Measurements from ENCODE around the gene DISC1.
A peak's percentile ranks its signal among the peaks of the same experiment; 100 is the strongest.
"Not testable (repeated sequence)": the region's sequence is repeated elsewhere in the genome, so short reads cannot be mapped to it uniquely, and the experiment has no call there.

Gene DISC1

GRCh38 chr1:231626535-231626950 lies at the start of gene DISC1:
Gene DISC1 (plus strand): TSS chr1:231626790. CDS start chr1:231626868, 78 bp downstream.
- DNase-seq (ENCODE audit: low spot score): peak; percentile 42

GRCh38 chr1:231576804-231577718 lies 49.5 kb upstream of the DISC1 start:
- no peak for DNase-seq (ENCODE audit: low spot score)

GRCh38 chr1:231580874-231581273 lies 45.7 kb upstream of the DISC1 start:
- no peak for DNase-seq (ENCODE audit: low spot score)

GRCh38 chr1:231581859-231582258 lies 44.7 kb upstream of the DISC1 start:
- no peak for DNase-seq (ENCODE audit: low spot score)

GRCh38 chr1:231583376-231583775 lies 43.2 kb upstream of the DISC1 start:
- DNase-seq (ENCODE audit: low spot score): no peak

- DNase-seq (ENCODE audit: low spot score): no peak
Observed at GRCh38 chr1:231584117-231584516, 42.5 kb upstream of the DISC1 start.

GRCh38 chr1:231584921-231585320 lies 41.7 kb upstream of the DISC1 start:
- DNase-seq (ENCODE audit: low spot score): no peak

GRCh38 chr1:231590453-231591198 lies 36.0 kb upstream of the DISC1 start:
- peak; percentile 24 for DNase-seq (ENCODE audit: low spot score)

GRCh38 chr1:231591466-231591865 lies 35.1 kb upstream of the DISC1 start:
- DNase-seq (ENCODE audit: low spot score): no peak

GRCh38 chr1:231592809-231593208 lies 33.8 kb upstream of the DISC1 start:
- no peak for DNase-seq (ENCODE audit: low spot score)

GRCh38 chr1:231593264-231593663 lies 33.3 kb upstream of the DISC1 start:
- not testable (repeated sequence) for DNase-seq (ENCODE audit: low spot score)

GRCh38 chr1:231594123-231594522 lies 32.5 kb upstream of the DISC1 start:
- no peak for DNase-seq (ENCODE audit: low spot score)

- DNase-seq (ENCODE audit: low spot score): no peak
Observed at GRCh38 chr1:231594749-231595148, 31.8 kb upstream of the DISC1 start.

GRCh38 chr1:231596337-231596791 lies 30.2 kb upstream of the DISC1 start:
- no peak for DNase-seq (ENCODE audit: low spot score)

- no peak for DNase-seq (ENCODE audit: low spot score)
Observed at GRCh38 chr1:231597971-231598370, 28.6 kb upstream of the DISC1 start.

- DNase-seq (ENCODE audit: low spot score): no peak
Observed at GRCh38 chr1:231600458-231600976, 26.1 kb upstream of the DISC1 start.

- DNase-seq (ENCODE audit: low spot score): no peak
Observed at GRCh38 chr1:231601824-231602672, 24.5 kb upstream of the DISC1 start.

GRCh38 chr1:231602673-231602984 lies 24.0 kb upstream of the DISC1 start:
- no peak for DNase-seq (ENCODE audit: low spot score)

GRCh38 chr1:231603598-231604275 lies 22.9 kb upstream of the DISC1 start:
- DNase-seq (ENCODE audit: low spot score): no peak

GRCh38 chr1:231604276-231604621 lies 22.3 kb upstream of the DISC1 start:
- DNase-seq (ENCODE audit: low spot score): no peak
